NB4 (cell line): Measurements from ENCODE around the gene EP300.
"Not testable (repeated sequence)": the region's sequence is repeated elsewhere in the genome, so short reads cannot be mapped to it uniquely, and the experiment has no call there.

Experiments
- DNase-seq: peaks from one replicate; pipeline ENCODE4 v3.0.0; 2010; ENCODE audit warnings: low read depth
- H3K4me3 ChIP-seq: one replicate; pipeline ENCODE4 v1.5.1; 2011; ENCODE audit warnings: mild to moderate bottlenecking, low read depth, low read length, moderate library complexity
- CTCF ChIP-seq: IDR thresholded peaks from one replicate; pipeline ENCODE4 v1.5.1; 2012; ENCODE audit warnings: low read depth, low read length
- MAX ChIP-seq: IDR thresholded peaks from 2 replicates; pipeline ENCODE4 v1.6.1; 2011; ENCODE audit warnings: low read depth, low read length
- MYC ChIP-seq: IDR thresholded peaks from 2 replicates; pipeline ENCODE4 v1.6.1; 2011; ENCODE audit warnings: low read depth, low read length
- POLR2A ChIP-seq: IDR thresholded peaks from 2 replicates; pipeline ENCODE4 v1.6.1; 2011; ENCODE audit warnings: mild to moderate bottlenecking; ENCODE audit not compliant: insufficient read length; ENCODE audit errors: extremely low read depth

The EP300 gene

GRCh38 chr22:41050883-41051282, 41.5 kb upstream of the EP300 start:
- DNase-seq: no peak
- no peak overlapping the region for H3K4me3 ChIP-seq
- TF ChIP-seq MAX: no peak
- TF ChIP-seq CTCF: no peak
- no peak for TF ChIP-seq POLR2A
- no peak for TF ChIP-seq MYC

GRCh38 chr22:41052661-41053490, 39.5 kb upstream of the EP300 start:
- TF ChIP-seq CTCF (no peak), MYC (no peak), MAX (no peak), POLR2A (no peak)
- no peak overlapping the region for H3K4me3 ChIP-seq
- no peak for DNase-seq

GRCh38 chr22:41057076-41057475, 35.3 kb upstream of the EP300 start:
- H3K4me3 ChIP-seq: no peak overlapping the region
- DNase-seq: no peak
- TF ChIP-seq MAX (no peak), MYC (no peak), POLR2A (no peak), CTCF (no peak)

- TF ChIP-seq POLR2A (no peak), MYC (no peak), CTCF (no peak), MAX (no peak)
- H3K4me3 ChIP-seq: no peak overlapping the region
- DNase-seq: no peak
These were observed 30.2 kb upstream of the EP300 start for GRCh38 chr22:41062146-41062545.

- DNase-seq, H3K4me3 ChIP-seq: not testable (repeated sequence)
These were observed 28.1 kb upstream of the EP300 start for GRCh38 chr22:41064326-41064725.

GRCh38 chr22:41066341-41066740, 26.1 kb upstream of the EP300 start:
- not testable (repeated sequence) for H3K4me3 ChIP-seq, DNase-seq

- not testable (repeated sequence) for DNase-seq, H3K4me3 ChIP-seq
These were observed 24.4 kb upstream of the EP300 start for GRCh38 chr22:41067968-41068367.
